Caki2 (cell line): ENCODE measurements around the gene EDC3. TPM values are rescaled to one million over a fixed set of nuclear protein-coding genes. Genes with fewer than 3 reads are reported as not detected.
A peak's percentile ranks its signal among the peaks of the same experiment; 100 is the strongest.
"Not testable (repeated sequence)": the region's sequence is repeated elsewhere in the genome, so short reads cannot be mapped to it uniquely, and the experiment has no call there.

ENCODE experiments used
- DNase-seq: peaks from one replicate; pipeline ENCODE4 v3.0.0-alpha.2; 2015; ENCODE audit warnings: low read depth
- in situ Hi-C: cut with HindIII; loops from 2 replicates; pipeline ENCODE4 v1.10.0; 2016; ENCODE audit warnings: low sequenced_read_pairs, low pct_unique_long_range_greater_than_20kb, mixed read lengths
- total RNA-seq: library from RNA; depleted of rRNA; stranded (reverse); fragments of >200 nt; shearing (Covaris generic); gene quantifications from 2 replicates; pipeline ENCODE4 v1.2.3, GENCODE V29; 2014; ENCODE audit warnings: low replicate concordance

The EDC3 gene
- total RNA-seq, 1 experiment from 2014 or later: 26.0 TPM

DNA sequence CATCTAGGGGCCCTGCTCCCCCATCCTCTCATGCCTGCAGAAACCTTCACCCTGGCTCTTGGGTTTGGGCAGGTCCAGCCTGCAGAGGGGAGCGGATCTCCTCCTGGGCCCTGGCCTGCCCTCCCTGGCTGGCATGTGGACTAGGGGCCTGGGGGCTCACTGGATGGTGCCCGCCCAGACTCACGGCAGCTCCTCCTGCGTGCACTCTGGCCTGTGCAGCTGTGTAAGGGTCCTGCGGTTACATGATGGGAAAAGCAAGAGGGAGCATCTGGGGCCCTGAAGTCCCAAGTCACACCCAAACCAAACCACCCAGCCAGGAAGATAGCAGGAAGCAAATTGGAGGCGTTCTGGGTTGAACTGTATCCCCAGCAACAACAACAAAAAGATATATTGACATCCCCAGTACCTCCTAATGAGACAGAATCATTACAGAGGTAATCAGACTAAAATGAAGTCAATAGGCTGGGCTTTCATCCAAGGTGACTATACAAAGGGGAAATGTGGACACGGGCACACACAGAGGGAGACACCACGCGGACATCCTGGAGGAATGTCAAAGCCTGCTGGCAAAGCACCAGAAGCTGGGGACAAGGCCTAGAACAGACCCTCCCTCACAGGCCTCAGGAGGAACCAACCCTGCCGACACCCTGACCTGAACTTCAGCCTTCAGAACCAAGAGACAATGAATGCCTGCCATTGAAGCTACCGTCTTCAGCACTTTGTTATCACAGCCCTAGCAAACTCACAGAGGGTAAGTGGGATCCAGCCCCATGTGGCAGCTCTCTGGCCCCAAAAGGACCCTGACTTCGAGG is 90.6 kb downstream of the EDC3 start:
- in situ Hi-C loops: no loop called here
- no peak for DNase-seq

DNA sequence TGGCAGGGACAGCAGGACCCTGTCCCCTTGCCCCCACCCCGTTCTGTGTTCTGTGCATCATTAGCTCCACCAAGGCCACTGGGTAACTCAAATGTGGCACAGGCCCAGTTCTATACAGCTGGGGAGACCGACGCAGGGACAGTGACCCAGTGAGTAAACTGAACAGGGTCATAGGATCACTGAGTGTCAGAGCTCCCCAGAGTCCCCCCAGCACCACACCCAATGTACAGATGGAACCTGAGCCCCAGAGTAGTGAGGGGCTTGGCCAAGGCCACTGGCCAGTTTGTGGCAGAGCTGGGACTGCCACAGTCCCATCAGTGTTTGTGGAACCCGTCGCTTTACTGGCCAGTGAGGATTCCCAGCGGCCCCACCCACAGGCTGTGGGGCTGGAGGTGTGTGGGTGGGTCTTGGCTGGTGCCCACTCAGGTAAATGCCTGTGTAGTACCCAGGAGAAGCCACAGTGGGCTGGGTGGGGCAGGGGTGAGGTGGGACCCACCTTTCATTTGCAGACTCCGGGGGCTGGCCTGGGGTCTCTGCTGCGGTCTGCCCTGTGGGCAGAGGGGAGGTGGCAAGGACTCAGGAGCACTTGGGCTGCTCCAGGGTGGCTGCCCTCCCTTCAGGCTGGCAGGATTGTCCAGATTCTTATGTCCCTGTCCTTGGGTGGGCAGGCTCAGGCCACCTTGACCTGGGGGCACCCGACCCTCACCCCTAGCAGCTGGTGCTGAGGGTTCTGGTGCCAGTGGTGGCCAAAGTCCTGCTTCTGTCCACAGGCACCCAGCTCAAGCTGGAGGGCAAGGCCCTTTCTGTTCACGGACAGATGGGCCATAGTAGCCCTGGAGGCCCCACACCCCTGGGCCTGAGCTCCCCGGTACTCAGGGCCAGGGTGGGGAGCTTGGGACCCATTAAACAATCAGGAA is 91.8 kb downstream of the EDC3 start:
- in situ Hi-C loops: no loop called here
- no peak for DNase-seq

DNA sequence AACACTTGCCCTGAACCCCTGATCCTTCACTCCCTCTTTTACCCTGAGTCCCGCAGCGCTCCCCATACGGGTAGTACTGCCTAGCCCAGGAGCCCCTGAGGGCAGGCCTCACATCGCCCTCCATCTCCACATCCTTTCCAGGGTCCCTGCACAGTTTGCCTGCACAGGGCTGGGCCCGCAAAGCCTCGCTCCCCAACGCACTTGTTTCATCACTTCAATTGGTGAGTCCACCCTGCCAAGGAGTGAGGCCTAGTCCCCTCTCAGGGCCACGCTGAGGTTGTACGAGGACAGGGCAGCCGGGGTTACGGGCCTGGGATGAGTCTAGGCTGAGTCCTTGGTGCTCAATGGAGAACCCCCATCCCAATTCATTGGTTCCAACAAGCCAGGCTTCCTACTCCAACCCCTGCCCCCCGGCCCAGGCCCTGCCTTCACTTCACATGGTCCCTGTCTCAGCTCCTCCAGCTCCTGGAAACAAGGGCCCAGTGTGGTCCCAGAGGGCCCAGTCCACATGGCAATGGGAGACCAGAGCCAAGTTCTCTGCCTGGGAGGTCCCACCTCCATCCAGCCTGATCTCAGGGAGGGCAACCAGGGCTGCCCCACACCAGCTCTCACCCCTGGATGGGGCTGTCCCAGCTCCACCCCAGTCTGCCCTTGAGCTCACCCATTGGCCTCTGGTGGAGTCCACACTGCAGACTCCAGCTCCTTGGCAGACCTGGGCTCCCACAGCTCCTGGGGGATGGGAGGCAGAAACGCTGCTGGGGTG is 92.6 kb downstream of the EDC3 start:
- in situ Hi-C loops: no loop called here
- no peak for DNase-seq

DNA sequence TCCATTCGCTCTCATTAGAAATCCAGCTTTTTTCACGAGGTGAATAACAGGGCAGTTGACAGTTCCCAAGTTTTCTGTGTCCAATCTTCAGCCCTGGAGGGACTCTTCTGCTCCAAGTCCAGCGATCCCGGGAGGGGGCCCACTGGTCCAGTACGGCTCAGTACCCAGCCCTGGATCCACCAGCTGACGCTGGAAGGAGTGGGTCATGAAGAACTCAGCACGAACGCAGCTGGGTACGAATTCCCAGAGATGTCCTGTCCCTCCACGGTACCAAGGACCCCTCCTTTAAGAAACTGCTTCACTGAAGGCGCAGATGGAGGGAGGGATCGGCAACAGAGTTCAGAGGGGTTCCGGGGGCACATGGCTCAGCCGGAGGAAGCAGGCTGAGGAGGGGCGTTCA is 96.7 kb downstream of the EDC3 start:
- in situ Hi-C loops: no loop called here
- DNase-seq: no peak

DNA sequence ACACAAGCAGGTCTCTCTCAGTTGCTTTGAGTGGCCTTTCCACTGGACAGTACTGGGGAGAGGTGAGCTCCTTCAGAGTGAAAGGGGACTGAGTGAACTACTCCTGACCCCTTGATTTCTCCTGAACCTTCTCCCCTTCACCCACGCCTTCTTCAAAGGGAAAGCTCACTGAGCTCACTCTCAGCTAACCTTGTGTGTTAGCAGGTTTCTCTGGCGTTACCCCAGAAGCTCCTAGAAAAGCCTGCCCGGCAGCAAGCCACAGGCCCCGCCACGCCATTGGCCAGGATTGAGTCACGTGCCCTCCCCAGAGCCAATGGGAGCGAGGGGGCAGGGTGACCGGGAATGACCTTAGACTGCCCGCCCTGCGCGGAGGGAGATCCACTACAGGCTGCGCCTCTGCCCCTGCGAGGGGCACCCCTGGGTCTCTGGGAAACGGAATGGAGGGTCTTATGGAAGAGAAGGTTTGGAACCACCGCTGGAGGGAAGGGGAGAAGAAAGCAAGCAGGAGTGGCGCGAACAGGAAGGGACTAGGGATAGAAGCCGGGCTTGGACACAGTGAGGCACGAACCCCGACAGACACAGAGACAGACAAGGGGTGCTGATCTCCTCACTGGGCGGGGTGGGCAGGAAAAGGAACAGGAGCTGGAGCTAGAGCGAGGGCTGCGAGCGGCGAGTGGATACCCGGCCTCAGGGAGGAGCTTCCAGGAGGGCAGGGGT is 97.5 kb downstream of the EDC3 start:
- in situ Hi-C loops: no loop called here
- DNase-seq: peak; percentile 78

DNA sequence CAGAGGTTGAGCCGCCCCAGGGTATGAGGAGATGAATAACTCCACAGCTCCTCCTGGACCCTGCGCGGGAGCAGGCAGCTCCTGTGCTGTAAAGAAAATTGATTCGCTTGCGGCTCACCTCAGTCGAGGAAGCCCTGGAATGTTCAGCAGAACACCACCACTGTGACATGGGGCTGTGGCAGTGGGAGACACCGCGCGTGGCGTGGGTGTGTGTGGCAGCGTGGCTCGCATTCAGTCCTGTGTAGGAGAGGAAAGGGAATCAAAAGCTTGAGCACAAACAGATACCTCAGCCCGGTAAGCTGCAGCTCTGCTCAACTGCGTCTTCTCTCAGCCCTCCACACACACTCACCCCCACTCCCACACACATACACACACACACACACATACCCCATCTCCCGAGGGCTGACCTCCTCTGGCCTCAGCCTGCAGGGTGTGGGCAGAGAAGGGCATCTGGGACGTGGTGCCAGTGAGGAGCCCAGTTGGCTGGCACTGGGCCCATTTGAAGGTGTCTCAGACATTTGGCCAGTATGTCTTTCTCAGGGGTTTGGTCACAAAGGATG is 98.6 kb downstream of the EDC3 start:
- in situ Hi-C loops, DNase-seq: not testable (repeated sequence)

DNA sequence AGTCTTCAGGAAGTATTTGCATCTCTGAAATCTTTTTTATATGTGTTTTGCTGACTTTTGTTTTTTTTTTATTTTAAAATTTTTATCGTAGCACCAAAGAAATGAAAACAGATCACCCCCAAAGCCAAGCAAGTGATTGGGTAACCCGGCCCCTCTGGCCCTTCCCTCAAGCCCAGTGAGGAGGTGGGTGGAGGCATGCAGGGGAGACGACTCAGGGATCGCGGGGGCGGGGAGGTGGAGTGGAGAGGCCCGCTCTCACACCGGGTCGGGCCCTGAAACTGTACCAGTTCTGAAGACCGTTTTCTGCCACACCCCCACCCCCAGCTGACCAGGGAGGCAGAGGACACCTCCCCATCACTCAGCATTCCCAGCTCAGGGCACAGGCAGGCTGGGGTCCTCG is 99.1 kb downstream of the EDC3 start:
- in situ Hi-C loops, DNase-seq: not testable (repeated sequence)

DNA sequence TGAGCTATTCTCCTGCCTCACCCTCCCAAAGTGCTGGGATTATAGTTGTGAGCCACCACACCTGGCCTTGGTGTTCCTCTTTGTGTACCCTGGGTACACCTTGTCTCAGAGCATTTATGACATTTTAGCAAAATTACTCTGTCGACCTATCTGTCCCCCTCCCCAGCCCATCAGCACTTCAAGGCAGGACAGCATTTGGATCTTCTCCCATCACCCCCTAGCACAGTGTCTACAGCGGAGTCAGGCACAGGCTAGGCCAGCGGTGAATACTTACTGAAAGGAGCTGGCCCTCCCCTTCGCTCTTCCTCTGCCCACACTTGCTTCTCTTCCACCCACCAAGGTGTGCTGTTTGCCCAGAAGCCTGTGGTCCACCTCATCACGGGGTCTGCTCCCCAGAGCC is 100.6 kb downstream of the EDC3 start:
- in situ Hi-C loops: no loop called here
- no peak for DNase-seq

DNA sequence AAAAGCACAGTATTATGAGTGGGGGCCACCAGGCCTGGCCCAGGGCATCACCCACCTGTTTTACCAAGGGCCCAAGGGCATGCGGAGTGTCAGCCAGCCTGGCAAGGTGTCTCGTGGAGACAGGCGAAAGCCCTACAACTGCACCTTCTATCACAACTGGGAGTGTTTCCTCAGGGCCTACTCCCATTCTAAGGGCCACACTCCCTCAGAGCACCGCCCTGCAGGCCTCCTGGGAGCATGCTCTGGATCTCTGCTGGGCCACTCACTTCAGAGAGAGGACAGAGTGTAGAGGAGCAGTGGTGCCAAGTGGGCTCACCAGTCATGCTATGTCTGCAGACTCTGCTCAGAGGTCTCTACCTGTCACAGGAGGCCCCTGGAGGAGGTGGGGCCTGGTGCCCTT is 101.4 kb downstream of the EDC3 start:
- in situ Hi-C loops: no loop called here
- DNase-seq: no peak

DNA sequence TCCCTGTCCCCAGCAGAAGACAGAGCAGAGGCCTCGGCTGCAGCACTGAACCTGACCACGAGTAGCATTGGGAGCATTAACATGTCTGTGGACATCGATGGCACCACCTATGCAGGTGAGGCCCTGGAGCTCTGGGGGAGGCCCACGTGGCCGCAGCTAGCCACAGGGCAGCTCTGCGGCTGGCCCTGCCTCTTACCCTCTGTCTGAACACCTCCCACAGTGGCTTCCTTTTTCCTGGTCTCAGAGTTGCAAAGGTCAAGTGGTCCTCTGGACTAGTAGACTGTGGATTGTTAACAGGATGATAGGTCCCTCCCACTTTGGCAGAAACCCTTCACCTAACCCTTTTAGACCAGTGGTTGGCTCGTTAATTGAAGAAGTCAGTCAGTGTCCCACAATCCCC is 102.7 kb downstream of the EDC3 start:
- DNase-seq: no peak
- in situ Hi-C loops: no loop called here

DNA sequence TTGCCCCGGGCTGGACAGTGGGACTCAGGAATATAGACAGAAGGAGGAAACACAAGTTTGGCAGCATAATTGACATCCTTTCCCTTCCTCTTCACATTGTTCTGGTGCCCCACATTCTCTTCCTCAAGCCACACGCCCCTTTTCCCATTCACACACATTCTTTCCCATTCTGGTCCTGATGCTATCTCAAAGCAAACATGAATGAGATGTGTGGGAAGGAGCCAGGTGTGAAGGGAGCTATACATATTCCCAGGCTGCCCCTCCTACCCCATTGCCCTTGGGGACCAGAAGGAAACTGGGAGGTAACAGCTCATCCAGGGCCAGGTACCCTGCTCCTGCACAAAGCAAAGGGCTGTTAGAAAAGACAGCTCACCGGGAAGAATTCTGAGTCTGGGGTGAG is 103.6 kb downstream of the EDC3 start:
- in situ Hi-C loops: no loop called here
- DNase-seq: no peak

DNA sequence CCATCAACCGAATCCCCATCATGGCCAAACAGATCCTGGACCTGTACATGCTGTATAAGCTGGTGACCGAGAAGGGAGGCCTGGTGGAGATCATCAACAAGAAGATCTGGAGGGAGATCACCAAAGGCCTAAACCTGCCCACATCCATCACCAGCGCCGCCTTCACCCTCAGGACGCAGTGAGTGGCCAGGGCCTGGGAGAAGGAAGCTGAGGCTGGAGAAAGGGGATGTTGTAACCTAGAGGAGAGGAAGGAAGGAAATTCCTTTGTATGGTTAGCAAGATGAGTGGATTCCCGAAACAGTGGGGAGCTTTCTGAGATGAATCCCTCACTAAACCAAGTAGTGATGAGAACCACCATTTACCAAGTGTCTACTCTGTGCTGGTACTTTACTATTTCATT is 106.0 kb downstream of the EDC3 start:
- in situ Hi-C loops: no loop called here

DNA sequence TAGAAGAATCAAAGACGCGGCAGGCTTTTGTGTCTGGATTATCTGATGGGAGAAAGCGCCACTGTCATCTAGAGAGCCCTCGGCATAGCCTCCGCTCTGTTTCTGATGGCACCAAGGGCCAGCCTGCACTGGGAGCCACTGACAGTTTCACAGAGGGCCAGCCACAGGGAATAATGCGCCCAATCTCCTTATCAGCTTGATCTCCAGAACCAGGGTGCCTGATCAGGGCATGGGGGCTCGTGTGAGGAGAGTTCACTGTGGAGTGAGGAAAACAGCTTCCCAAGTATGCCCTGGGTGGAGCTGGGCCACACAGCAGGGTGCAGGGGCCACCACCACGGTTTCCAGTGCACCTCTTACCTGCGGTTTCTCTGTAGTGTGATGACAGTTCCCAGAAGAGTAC is 110.0 kb downstream of the EDC3 start:
- in situ Hi-C loops: no loop called here
- DNase-seq: no peak

More for the DNA sequence above, 106.0 kb downstream of the EDC3 start:
- DNase-seq: no peak

DNA sequence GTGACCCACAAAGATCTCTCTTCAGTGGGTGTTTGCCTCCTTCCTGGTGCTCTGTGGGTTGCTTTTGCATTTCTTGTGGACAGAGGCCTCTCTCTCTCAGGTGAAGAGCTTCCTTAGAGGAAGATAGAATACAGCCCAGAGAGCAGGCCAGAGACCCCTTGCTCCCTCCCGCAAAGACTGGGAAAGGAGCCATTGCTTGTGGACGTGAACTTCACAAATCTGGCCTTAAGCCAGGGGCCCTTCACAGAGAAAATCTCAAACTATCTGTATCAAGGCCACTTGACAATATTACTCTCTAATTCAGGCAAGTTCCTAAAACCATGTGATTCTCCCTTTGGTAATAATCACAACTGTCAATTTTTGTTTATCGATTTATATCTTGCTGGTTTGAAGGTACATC is 110.6 kb downstream of the EDC3 start:
- in situ Hi-C loops: no loop called here
- no peak for DNase-seq

DNA sequence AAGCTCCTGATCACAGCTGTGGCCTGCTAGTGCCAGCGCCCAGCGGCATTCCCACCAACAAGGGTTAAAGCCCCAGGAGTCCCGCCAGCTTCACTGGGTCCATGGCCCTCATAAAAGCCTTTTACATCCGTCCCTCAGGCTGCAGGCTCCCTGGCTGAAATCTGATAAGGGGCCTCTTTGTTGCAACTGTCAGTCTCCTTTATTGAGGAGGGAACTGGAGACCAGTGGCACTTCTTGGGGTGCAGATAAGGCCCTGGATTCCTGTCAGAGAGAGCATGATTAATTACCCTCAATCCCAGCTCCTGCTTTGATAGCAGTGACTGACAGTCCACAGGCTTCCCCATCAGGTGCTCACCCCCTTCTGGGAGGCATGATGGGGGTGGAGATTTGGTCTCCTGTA is 111.0 kb downstream of the EDC3 start:
- in situ Hi-C loops: no loop called here
- no peak for DNase-seq

DNA sequence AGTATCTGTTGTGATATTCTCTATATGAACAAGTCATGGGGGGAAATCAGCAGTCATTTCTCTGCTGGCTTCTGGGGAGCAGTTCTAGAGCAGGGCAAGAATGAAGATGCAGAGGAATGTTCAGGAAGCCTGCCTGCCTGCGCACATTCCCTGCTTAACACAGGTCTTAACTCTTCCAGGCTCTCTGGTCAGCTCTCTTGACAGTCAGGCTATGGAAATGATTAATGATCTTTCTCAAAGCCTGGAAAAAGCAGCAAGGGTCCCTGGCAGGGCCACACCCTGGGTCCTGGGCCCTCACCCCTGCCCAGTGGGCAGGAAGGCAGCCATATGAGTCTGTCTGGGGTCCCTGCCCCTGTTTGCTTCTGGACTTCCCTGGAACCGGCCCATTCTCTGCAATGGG is 111.6 kb downstream of the EDC3 start:
- in situ Hi-C loops: no loop called here

More for the DNA sequence above, 111.6 kb downstream of the EDC3 start:
- no peak for DNase-seq
